Common myeloid progenitor, CD34-positive (primary cell): ENCODE data around the gene POTEE.
"Not testable (repeated sequence)": the region's sequence is repeated elsewhere in the genome, so short reads cannot be mapped to it uniquely, and the experiment has no call there.

ENCODE experiments used
- CTCF ChIA-PET: fragments of 350-600 bp; sonication (Branson Sonifier 250); formaldehyde crosslinking; loops from one replicate; lab custom pipeline; 2021; ENCODE audit warnings: antibody characterized with exemption; lab: Charles Lee
- POLR2A ChIA-PET: fragments of 350-600 bp; sonication (Branson Sonifier 250); formaldehyde crosslinking; loops from one replicate; lab custom pipeline; 2021; ENCODE audit warnings: antibody characterized with exemption; lab: Charles Lee
- DNase-seq, 3 donors: peaks; one replicate each; pipeline versions ENCODE4 v3.0.0 to v3.0.0-alpha.2; 2013
- H3K27ac ChIP-seq, 2 experiments: 1 replicate in 1 of 2; 2 replicates in 1 of 2; pipeline ENCODE4 v1.7.0; 2013; ENCODE audit warnings: inconsistent platforms in 2 of 2, low read length in 2 of 2, mild to moderate bottlenecking in 2 of 2, low read depth in 1 of 2, moderate library complexity in 1 of 2; ENCODE audit not compliant: severe bottlenecking in 2 of 2, insufficient read depth in 1 of 2, poor library complexity in 1 of 2
- H3K27me3 ChIP-seq, 5 experiments: replicated peaks in 2 of 5; 1 replicate in 3 of 5; 2 replicates in 2 of 5; pipeline versions ENCODE4 v1.6.1 to v1.7.0; 2013; ENCODE audit warnings: low read length in 4 of 5, mild to moderate bottlenecking in 2 of 5, moderate library complexity in 2 of 5, inconsistent platforms in 1 of 5; ENCODE audit not compliant: insufficient read depth in 5 of 5, control insufficient read depth in 4 of 5
- H3K36me3 ChIP-seq, 4 experiments: 1 replicate in 2 of 4; 2 replicates in 2 of 4; pipeline versions ENCODE4 v1.6.1 to v1.7.0; 2013; ENCODE audit warnings: low read length in 3 of 4, control low read depth in 1 of 4, mild to moderate bottlenecking in 1 of 4; ENCODE audit not compliant: control insufficient read depth in 4 of 4, insufficient read depth in 4 of 4
- H3K4me1 ChIP-seq, 4 experiments: 1 replicate in 3 of 4; 2 replicates in 1 of 4; pipeline versions ENCODE4 v1.6.1 to v1.7.1; 2013; ENCODE audit warnings: low read length in 3 of 4, mild to moderate bottlenecking in 3 of 4, control low read depth in 1 of 4, inconsistent platforms in 1 of 4, moderate library complexity in 1 of 4; ENCODE audit not compliant: control insufficient read depth in 4 of 4, insufficient read depth in 4 of 4; ENCODE audit errors: control extremely low read depth in 1 of 4
- H3K4me3 ChIP-seq, 7 experiments: 1 replicate in 4 of 7; 2 replicates in 3 of 7; pipeline versions ENCODE4 v1.5.1 to v1.7.0; 2013; ENCODE audit warnings: mild to moderate bottlenecking in 7 of 7, low read length in 6 of 7, moderate library complexity in 6 of 7, inconsistent platforms in 2 of 7, low read depth in 2 of 7, control low read depth in 1 of 7; ENCODE audit not compliant: insufficient read depth in 4 of 7, control insufficient read depth in 1 of 7; ENCODE audit errors: extremely low read depth in 1 of 7
- H3K9me3 ChIP-seq, 5 experiments: 1 replicate in 4 of 5; 2 replicates in 1 of 5; pipeline versions ENCODE4 v1.6.1 to v1.7.1; 2013; ENCODE audit warnings: low read length in 4 of 5, mild to moderate bottlenecking in 2 of 5, inconsistent platforms in 1 of 5, low read depth in 1 of 5, moderate library complexity in 1 of 5; ENCODE audit not compliant: control insufficient read depth in 4 of 5, insufficient read depth in 2 of 5; ENCODE audit errors: control extremely low read depth in 1 of 5
- WGBS: methylation state at CpG from one replicate; pipeline ENCODE4 v1.1.5; 2013; ENCODE audit not compliant: insufficient coverage; 5-methylcytosine and 5-hydroxymethylcytosine counted together

POTEE gene

GRCh38 chr2:131196186-131196585 lies 13.2 kb upstream of the POTEE start:
- H3K4me3 ChIP-seq, H3K36me3 ChIP-seq, POLR2A ChIA-PET, H3K27ac ChIP-seq, DNase-seq, H3K9me3 ChIP-seq, H3K4me1 ChIP-seq, CTCF ChIA-PET: not testable (repeated sequence)
- peaks cover 0 to 10% (median 0%) of the 10 kb centered on the region in 5 experiments for H3K27me3 ChIP-seq
- no CpG with 5 or more reads among the region's 2 CpGs for WGBS

GRCh38 chr2:131201098-131201497 lies 8.2 kb upstream of the POTEE start:
- 99% methylated on average over 9 of the region's 14 CpGs for WGBS
- POLR2A ChIA-PET = no interaction called here
- CTCF ChIA-PET = no interaction called here

GRCh38 chr2:131207839-131208238 lies 1.5 kb upstream of the POTEE start:
- CTCF ChIA-PET, H3K27ac ChIP-seq, H3K4me1 ChIP-seq, H3K4me3 ChIP-seq, H3K27me3 ChIP-seq, DNase-seq, POLR2A ChIA-PET, H3K36me3 ChIP-seq, H3K9me3 ChIP-seq: not testable (repeated sequence)
- no CpG with 5 or more reads among the region's 9 CpGs for WGBS

More at GRCh38 chr2:131201098-131201497, 8.2 kb upstream of the POTEE start:
- Histone ChIP-seq H3K4me3 (no peak overlapping the region), H3K27ac (no peak overlapping the region), H3K4me1 (no peaks in the 10 kb centered on the region), H3K9me3 (no peaks in the 10 kb centered on the region), H3K27me3 (no peaks in the 10 kb centered on the region), H3K36me3 (no peaks in the 10 kb centered on the region)
- DNase-seq = no peak

- POLR2A ChIA-PET, H3K4me1 ChIP-seq, H3K27me3 ChIP-seq, H3K27ac ChIP-seq, H3K9me3 ChIP-seq, H3K4me3 ChIP-seq, H3K36me3 ChIP-seq, DNase-seq, CTCF ChIA-PET: not testable (repeated sequence)
- WGBS = no CpG with 5 or more reads among the region's 14 CpGs
Measured at GRCh38 chr2:131209773-131210104, 403 bp downstream of the POTEE start.

- H3K4me3 ChIP-seq, H3K9me3 ChIP-seq, POLR2A ChIA-PET, H3K36me3 ChIP-seq, DNase-seq, H3K4me1 ChIP-seq, H3K27me3 ChIP-seq, CTCF ChIA-PET, H3K27ac ChIP-seq: not testable (repeated sequence)
- no CpG with 5 or more reads among the region's 22 CpGs for WGBS
Measured at GRCh38 chr2:131210434-131211211, 1.3 kb downstream of the POTEE start.

GRCh38 chr2:131217238-131217986 lies 8.1 kb downstream of the POTEE start:
- CTCF ChIA-PET, DNase-seq, H3K9me3 ChIP-seq, POLR2A ChIA-PET, H3K27me3 ChIP-seq, H3K27ac ChIP-seq, H3K4me3 ChIP-seq, H3K4me1 ChIP-seq, H3K36me3 ChIP-seq: not testable (repeated sequence)
- no CpG with 5 or more reads among the region's 60 CpGs for WGBS
